DOHH2 (cell line): ENCODE data around the gene MYADML2.

Experiments
- CTCF ChIP-seq: fragments of 200-600 bp; sonication (generic); IDR thresholded peaks from one replicate; pipeline ENCODE4 v1.5.1; 2014; ENCODE audit warnings: antibody characterized with exemption, mild to moderate bottlenecking, low read depth, low read length; ENCODE audit not compliant: poor library complexity, severe bottlenecking
- EZH2phosphoT487 ChIP-seq: fragments of 200-600 bp; sonication (generic); IDR thresholded peaks from 2 replicates; pipeline ENCODE4 v1.6.1; 2017; ENCODE audit warnings: borderline replicate concordance, mild to moderate bottlenecking, antibody characterized with exemption, low read length, moderate library complexity, mixed read lengths

GRCh38 chr17:81908793-81909192, 38.2 kb downstream of the MYADML2 start:
- TF ChIP-seq CTCF, result no peak
- TF ChIP-seq EZH2phosphoT487, result no peak
